ENCODE results near the gene MYO9B. TPM values are rescaled to one million over a fixed set of nuclear protein-coding genes. Genes with fewer than 3 reads are reported as not detected.

MYO9B gene
- total RNA-seq, 1 experiment from 2014 or later = 58.6 TPM

- Histone ChIP-seq H2BK15ac (ENCODE audit: low read depth, low read length) (no peak overlapping the region), H2BK120ac (ENCODE audit: low read depth, low read length, poor library complexity, severe bottlenecking) (no peak overlapping the region), H2BK12ac (ENCODE audit: insufficient read length, low read depth, low read length) (no peak overlapping the region), H4K8ac (replicated peaks; ENCODE audit: insufficient read length, low read depth, low read length) (no peak overlapping the region), H3K23me2 (ENCODE audit: insufficient read length, low read depth, low read length, poor library complexity, severe bottlenecking) (no peaks in the 10 kb centered on the region), H4K20me1 (ENCODE audit: control insufficient read depth, insufficient read depth, insufficient read length) (no peaks in the 10 kb centered on the region), H3K79me1 (ENCODE audit: insufficient read depth, low read depth, low read length, poor library complexity, severe bottlenecking) (no peaks in the 10 kb centered on the region), H3K27ac (ENCODE audit: insufficient read length, low read depth, low read length) (no peak overlapping the region), H2AFZ (ENCODE audit: low read length) (no peak overlapping the region), H3K79me2 (ENCODE audit: insufficient read depth, low read length) (no peaks in the 10 kb centered on the region), H4K5ac (ENCODE audit: insufficient read length, low read depth, low read length) (no peak overlapping the region), H3K27me3 (ENCODE audit: insufficient read depth, low read length) (no peaks in the 10 kb centered on the region), H3K18ac (ENCODE audit: insufficient read length, low read depth, low read length) (no peak overlapping the region), H2BK5ac (ENCODE audit: insufficient read length, low read length) (no peak overlapping the region), H3K23ac (ENCODE audit: insufficient read length, low read depth, low read length) (no peak overlapping the region), H3K4me2 (ENCODE audit: insufficient read depth, insufficient read length, low read length) (no peak overlapping the region), H3K9me3 (ENCODE audit: control insufficient read depth, low read depth, low read length) (no peaks in the 10 kb centered on the region), H3K14ac (ENCODE audit: insufficient read depth, low read length) (no peak overlapping the region), H3K56ac (ENCODE audit: insufficient read length, low read depth, low read length) (no peak overlapping the region), H2BK20ac (ENCODE audit: low read depth, low read length, poor library complexity, severe bottlenecking) (no peak overlapping the region), H3K9ac (ENCODE audit: extremely low read depth, insufficient read length, low read length) (no peak overlapping the region), H3T11ph (ENCODE audit: low read length) (no peak overlapping the region), H4K91ac (ENCODE audit: insufficient read length, low read depth, low read length) (no peak overlapping the region), H3K4me1 (ENCODE audit: insufficient read depth, low read length) (peaks cover 7% of the 10 kb centered on the region; the same call in 1 of the 2 replicates), H2AK5ac (ENCODE audit: insufficient read length, low read length) (no peak overlapping the region), H3K4ac (ENCODE audit: low read depth, low read length) (no peak overlapping the region)
- Mint-ChIP-seq H3K27me3 (ENCODE audit: low read depth) (peaks cover 3% of the 10 kb centered on the region), H3K9me3 (no peaks in the 10 kb centered on the region), H3K36me3 (ENCODE audit: insufficient read depth in 1 of 3, low read depth in 3 of 3) (peaks cover 20 to 51% (median 40%) of the 10 kb centered on the region in 3 experiments; a peak in 6 of 7 replicates), H3K4me3 (no peak overlapping the region), H3K27ac (no peak overlapping the region; a peak in 1 of 7 replicates), H3K4me1 (peaks cover 12 to 15% of the 10 kb centered on the region in 2 experiments)
- TF ChIP-seq CTCF (conservative IDR thresholded peaks at IDR 0.05) = no peak
- no peak for DNase-seq
- WGBS (ENCODE audit: extremely low coverage, insufficient read length, low lambda C conversion rate) = no CpG with 5 or more reads among the region's 11 CpGs
Observed at GRCh38 chr19:17156296-17156946, 80.8 kb downstream of the MYO9B start.
